MM.1S (cell line): ENCODE data around the gene TUFT1.
A peak's percentile ranks its signal among the peaks of the same experiment; 100 is the strongest.

Experiments
- DNase-seq: peaks from one replicate; pipeline ENCODE4 v3.0.0-alpha.2; 2015
- H2AFZ ChIP-seq: fragments of 300-600 bp; sonication (generic); 2 replicates; pipeline ENCODE4 v1.6.0; 2016; ENCODE audit warnings: antibody characterized with exemption, low read length
- H3F3A ChIP-seq: fragments of 300-600 bp; sonication (generic); 2 replicates; pipeline ENCODE4 v1.6.1; 2016; ENCODE audit warnings: mild to moderate bottlenecking, antibody characterized with exemption, low read length, moderate library complexity, mixed read lengths; ENCODE audit not compliant: insufficient read depth
- H3K27ac ChIP-seq: fragments of 300-600 bp; sonication (generic); 2 replicates; pipeline ENCODE4 v1.5.1; 2016; ENCODE audit warnings: mild to moderate bottlenecking, low read length
- H3K27me3 ChIP-seq: fragments of 300-600 bp; sonication (generic); replicated peaks from 2 replicates; pipeline ENCODE4 v1.6.0; 2016; ENCODE audit warnings: low read length; ENCODE audit not compliant: insufficient read depth
- H3K36me3 ChIP-seq: fragments of 300-600 bp; sonication (generic); replicated peaks from 2 replicates; pipeline ENCODE4 v1.6.1; 2016; ENCODE audit warnings: mild to moderate bottlenecking, low read length, mixed read lengths; ENCODE audit not compliant: insufficient read depth
- H3K4me1 ChIP-seq: fragments of 300-600 bp; sonication (generic); 2 replicates; pipeline ENCODE4 v1.6.1; 2016; ENCODE audit warnings: low read length, mixed read lengths
- H3K4me2 ChIP-seq: fragments of 300-600 bp; sonication (generic); 2 replicates; pipeline ENCODE4 v1.6.0; 2016; ENCODE audit warnings: low read depth, low read length
- H3K4me3 ChIP-seq: fragments of 300-600 bp; sonication (generic); 2 replicates; pipeline ENCODE4 v1.5.1; 2016; ENCODE audit warnings: low read length, mixed read lengths
- H3K79me2 ChIP-seq: fragments of 300-600 bp; sonication (generic); 2 replicates; pipeline ENCODE4 v1.6.1; 2016; ENCODE audit warnings: mixed run types, low read length, mixed read lengths
- H3K9ac ChIP-seq: fragments of 300-600 bp; sonication (generic); 2 replicates; pipeline ENCODE4 v1.6.1; 2016; ENCODE audit warnings: low read length, mixed read lengths
- H3K9me2 ChIP-seq: fragments of 300-600 bp; sonication (generic); replicated peaks from 2 replicates; pipeline ENCODE4 v1.6.1; 2016; ENCODE audit warnings: mild to moderate bottlenecking, low read length, mixed read lengths; ENCODE audit not compliant: insufficient read depth
- H3K9me3 ChIP-seq: fragments of 300-600 bp; sonication (generic); replicated peaks from 2 replicates; pipeline ENCODE4 v1.6.1; 2016; ENCODE audit warnings: mild to moderate bottlenecking, low read length, mixed read lengths; ENCODE audit not compliant: insufficient read depth
- H4K20me1 ChIP-seq: fragments of 300-600 bp; sonication (generic); 2 replicates; pipeline ENCODE4 v1.6.1; 2016; ENCODE audit warnings: mild to moderate bottlenecking, low read length, moderate library complexity, mixed read lengths; ENCODE audit not compliant: insufficient read depth
- CTCF ChIP-seq: fragments of 300-600 bp; sonication (generic); IDR thresholded peaks from 2 replicates; pipeline ENCODE4 v1.5.1; 2016; ENCODE audit warnings: antibody characterized with exemption, low read length, mixed read lengths
- EZH2 ChIP-seq: fragments of 300-600 bp; sonication (generic); optimal IDR thresholded peaks from 2 replicates; pipeline ENCODE3; 2017; ENCODE audit warnings: low read depth, mild to moderate bottlenecking, antibody characterized with exemption, low read length, mixed read lengths
- EZH2phosphoT487 ChIP-seq: fragments of 300-600 bp; sonication (generic); IDR thresholded peaks from 2 replicates; pipeline ENCODE4 v1.6.1; 2018; ENCODE audit warnings: antibody characterized with exemption, low read length

The TUFT1 gene

GRCh38 chr1:151540021-151540981 lies at the start of gene TUFT1:
Gene TUFT1 (plus strand): TSS chr1:151540309. CDS start chr1:151540367, 58 bp downstream.
- H3K4me1 ChIP-seq, result peaks cover 14% of the 10 kb centered on the region
- TF ChIP-seq EZH2phosphoT487, result no peak
- TF ChIP-seq CTCF, result no peak
- no peak for TF ChIP-seq EZH2
- peak within 1 kb of the TSS; percentile 82 for H3K4me3 ChIP-seq
- peak; percentile 100 for DNase-seq
- no peaks in the 10 kb centered on the region for H3K9me3 ChIP-seq
- H3K27ac ChIP-seq, result peak within 1 kb of the TSS; percentile 82
- H2AFZ ChIP-seq, result peak within 1 kb of the TSS; percentile 76
- H3K27me3 ChIP-seq, result no peaks in the 10 kb centered on the region
- peaks cover 15% of the 10 kb centered on the region for H3F3A ChIP-seq
- H3K9me2 ChIP-seq, result no peaks in the 10 kb centered on the region
- peak within 1 kb of the TSS; percentile 73 for H3K9ac ChIP-seq
- H3K79me2 ChIP-seq, result peaks cover 30% of the 10 kb centered on the region
- no peaks in the 10 kb centered on the region for H4K20me1 ChIP-seq
- H3K4me2 ChIP-seq, result peak within 1 kb of the TSS; percentile 80
- no peaks in the 10 kb centered on the region for H3K36me3 ChIP-seq

GRCh38 chr1:151491641-151492040 lies 48.5 kb upstream of the TUFT1 start:
- H3K9me3 ChIP-seq, result no peaks in the 10 kb centered on the region
- H3K4me1 ChIP-seq, result peaks cover 12% of the 10 kb centered on the region; the same call in 1 of the 2 replicates
- H2AFZ ChIP-seq, result no peak overlapping the region
- no peak overlapping the region for H3K9ac ChIP-seq
- DNase-seq, result no peak
- H3K36me3 ChIP-seq, result no peaks in the 10 kb centered on the region
- no peak overlapping the region for H3K27ac ChIP-seq
- no peaks in the 10 kb centered on the region for H4K20me1 ChIP-seq
- TF ChIP-seq CTCF (no peak), EZH2phosphoT487 (no peak), EZH2 (no peak)
- peaks cover 14% of the 10 kb centered on the region; the same call in 1 of the 2 replicates for H3F3A ChIP-seq
- no peaks in the 10 kb centered on the region for H3K27me3 ChIP-seq
- H3K79me2 ChIP-seq, result no peaks in the 10 kb centered on the region
- H3K4me3 ChIP-seq, result no peak overlapping the region
- H3K9me2 ChIP-seq, result no peaks in the 10 kb centered on the region
- H3K4me2 ChIP-seq, result no peak overlapping the region

- H3K9me2 ChIP-seq, result no peaks in the 10 kb centered on the region
- H3K4me1 ChIP-seq, result peaks cover 12% of the 10 kb centered on the region; the same call in 1 of the 2 replicates
- H3F3A ChIP-seq, result peaks cover 14% of the 10 kb centered on the region; the same call in 1 of the 2 replicates
- no peak for DNase-seq
- H2AFZ ChIP-seq, result no peak overlapping the region
- H3K4me3 ChIP-seq, result no peak overlapping the region
- no peaks in the 10 kb centered on the region for H3K9me3 ChIP-seq
- no peak for TF ChIP-seq CTCF
- TF ChIP-seq EZH2, result no peak
- TF ChIP-seq EZH2phosphoT487, result no peak
- H3K36me3 ChIP-seq, result no peaks in the 10 kb centered on the region
- H3K79me2 ChIP-seq, result no peaks in the 10 kb centered on the region
- no peaks in the 10 kb centered on the region for H4K20me1 ChIP-seq
- H3K9ac ChIP-seq, result no peak overlapping the region
- no peak overlapping the region for H3K4me2 ChIP-seq
- H3K27ac ChIP-seq, result no peak overlapping the region
- no peaks in the 10 kb centered on the region for H3K27me3 ChIP-seq
Observed at GRCh38 chr1:151492120-151492519, 48.0 kb upstream of the TUFT1 start.
